ENCODE data around the gene ZDHHC12.

The ZDHHC12 gene

DNA sequence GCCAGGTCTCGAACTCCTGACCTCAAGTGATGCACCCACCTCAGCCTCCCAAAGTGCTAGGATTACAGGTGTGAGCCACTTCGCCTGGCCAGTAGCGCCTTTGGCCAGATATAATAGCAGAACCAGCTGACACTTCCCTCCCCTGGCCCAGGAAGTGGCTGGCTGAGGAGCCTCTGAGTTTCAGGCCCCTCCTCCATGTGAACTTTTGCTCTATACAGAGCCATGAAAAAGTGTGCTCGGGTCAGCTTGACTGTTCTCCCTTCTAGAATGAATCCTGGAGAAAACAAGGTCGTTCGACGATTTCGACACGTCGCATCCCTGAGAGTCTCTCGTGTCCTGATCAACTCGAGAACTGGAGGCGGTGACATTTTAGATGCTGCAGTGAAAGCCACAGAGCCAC, 8.6 kb upstream of the ZDHHC12 start:
- TF ChIP-seq, protein P1, sequence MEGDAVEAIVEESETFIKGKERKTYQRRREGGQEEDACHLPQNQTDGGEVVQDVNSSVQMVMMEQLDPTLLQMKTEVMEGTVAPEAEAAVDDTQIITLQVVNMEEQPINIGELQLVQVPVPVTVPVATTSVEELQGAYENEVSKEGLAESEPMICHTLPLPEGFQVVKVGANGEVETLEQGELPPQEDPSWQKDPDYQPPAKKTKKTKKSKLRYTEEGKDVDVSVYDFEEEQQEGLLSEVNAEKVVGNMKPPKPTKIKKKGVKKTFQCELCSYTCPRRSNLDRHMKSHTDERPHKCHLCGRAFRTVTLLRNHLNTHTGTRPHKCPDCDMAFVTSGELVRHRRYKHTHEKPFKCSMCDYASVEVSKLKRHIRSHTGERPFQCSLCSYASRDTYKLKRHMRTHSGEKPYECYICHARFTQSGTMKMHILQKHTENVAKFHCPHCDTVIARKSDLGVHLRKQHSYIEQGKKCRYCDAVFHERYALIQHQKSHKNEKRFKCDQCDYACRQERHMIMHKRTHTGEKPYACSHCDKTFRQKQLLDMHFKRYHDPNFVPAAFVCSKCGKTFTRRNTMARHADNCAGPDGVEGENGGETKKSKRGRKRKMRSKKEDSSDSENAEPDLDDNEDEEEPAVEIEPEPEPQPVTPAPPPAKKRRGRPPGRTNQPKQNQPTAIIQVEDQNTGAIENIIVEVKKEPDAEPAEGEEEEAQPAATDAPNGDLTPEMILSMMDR (IDR thresholded peaks at IDR 0.05): no peak
- Mint-ChIP-seq H3K27ac (peak overlapping the region; percentile 91), H3K9me3 (no peaks in the 10 kb centered on the region), H3K4me3 (peak overlapping the region; percentile 36), H3K27me3 (ENCODE audit: low read depth, poor library complexity) (no peaks in the 10 kb centered on the region), H3K36me3 (ENCODE audit: low read depth) (peaks cover 20% of the 10 kb centered on the region), H3K4me1 (peaks cover 38% of the 10 kb centered on the region)
- DNase-seq: no peak

DNA sequence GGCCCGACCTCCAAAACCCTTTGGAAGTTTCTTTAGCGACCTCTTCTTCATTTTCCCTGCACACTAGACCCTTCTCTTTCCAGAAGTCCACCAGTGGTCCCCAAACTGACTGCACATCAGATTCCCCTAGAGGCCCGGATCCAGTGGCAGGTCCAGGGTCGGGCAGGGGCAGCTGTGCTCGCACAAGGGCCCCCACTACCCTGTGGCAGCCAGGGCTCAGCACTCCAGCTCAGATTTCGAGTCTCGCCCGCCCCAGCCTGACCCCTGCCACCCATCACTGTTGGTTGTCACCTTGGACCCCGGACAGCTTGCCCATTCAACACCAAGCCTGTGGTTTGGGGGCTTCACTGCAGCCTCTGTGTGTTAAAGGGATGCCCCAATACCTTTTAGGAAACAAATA, 7.8 kb upstream of the ZDHHC12 start:
- no peak for DNase-seq
- TF ChIP-seq, protein P1 (IDR thresholded peaks at IDR 0.05): no peak
- Mint-ChIP-seq H3K9me3 (no peaks in the 10 kb centered on the region), H3K27me3 (ENCODE audit: low read depth, poor library complexity) (no peaks in the 10 kb centered on the region), H3K27ac (peak overlapping the region; percentile 88), H3K4me1 (peaks cover 38% of the 10 kb centered on the region), H3K36me3 (ENCODE audit: low read depth) (peaks cover 14% of the 10 kb centered on the region), H3K4me3 (no peak overlapping the region)

DNA sequence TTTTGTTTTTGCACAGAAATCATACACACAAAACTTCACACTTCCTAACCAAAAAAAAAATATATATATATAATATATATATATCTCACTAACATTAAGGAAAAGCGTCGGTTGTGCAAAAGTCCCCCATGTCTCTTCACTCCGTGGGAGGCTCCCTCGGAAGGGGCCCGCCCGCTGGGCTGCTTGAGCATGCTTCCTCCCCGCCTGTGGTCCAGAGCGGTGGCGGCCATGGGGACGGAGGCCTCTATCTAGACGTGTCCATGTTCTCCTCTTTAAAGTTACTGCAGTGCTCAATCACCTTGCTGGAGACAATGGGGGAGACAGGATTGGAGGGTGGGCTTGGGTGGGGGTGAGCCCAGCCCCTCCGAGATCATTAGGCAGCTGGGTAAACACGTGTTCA, 7.2 kb upstream of the ZDHHC12 start:
- H3K27me3 Mint-ChIP-seq (ENCODE audit: low read depth, poor library complexity): no peaks in the 10 kb centered on the region
- H3K4me3 Mint-ChIP-seq: no peak overlapping the region
- no peaks in the 10 kb centered on the region for H3K9me3 Mint-ChIP-seq
- TF ChIP-seq, protein P1 (IDR thresholded peaks at IDR 0.05): no peak
- DNase-seq: no peak
- peaks cover 38% of the 10 kb centered on the region for H3K4me1 Mint-ChIP-seq
- peaks cover 14% of the 10 kb centered on the region for H3K36me3 Mint-ChIP-seq (ENCODE audit: low read depth)
- H3K27ac Mint-ChIP-seq: no peak overlapping the region

DNA sequence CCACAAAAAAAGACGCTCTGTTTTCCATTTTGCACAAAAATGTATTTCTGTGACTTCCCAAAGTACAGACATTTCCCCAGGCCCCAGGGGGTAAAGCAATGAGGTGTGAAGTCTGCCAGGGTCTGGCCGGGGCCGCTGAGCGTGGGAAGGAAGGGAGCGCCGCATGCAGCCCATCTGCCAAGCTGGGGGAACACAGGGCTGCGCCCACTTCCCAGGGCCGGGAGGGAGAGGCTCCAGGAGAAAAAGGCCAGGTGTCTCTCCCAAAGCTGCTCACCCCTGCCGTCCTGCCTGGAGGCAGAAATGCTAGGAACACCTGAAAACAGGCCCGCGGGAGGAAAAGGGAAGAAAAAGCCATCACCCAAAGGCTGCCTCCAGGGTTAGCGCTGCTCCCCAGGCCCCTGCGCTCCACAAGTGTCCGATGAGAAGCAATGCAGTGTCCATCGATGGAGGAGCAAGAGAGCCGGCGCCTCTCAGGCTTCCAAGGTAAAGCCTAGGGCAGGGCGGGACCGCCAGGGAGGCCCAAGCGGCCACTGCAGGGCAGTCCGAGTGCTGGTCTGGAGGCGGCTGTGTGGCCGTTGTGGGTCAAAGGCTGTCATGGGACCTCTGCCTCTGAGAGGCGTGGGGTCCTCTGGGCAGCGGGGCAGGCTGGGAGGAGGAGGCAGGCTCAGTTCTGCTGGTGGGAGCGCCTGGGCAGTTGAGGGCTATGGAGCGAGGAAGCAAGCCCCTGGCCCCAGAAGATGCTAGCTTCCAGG, 6.0 kb upstream of the ZDHHC12 start:
- Mint-ChIP-seq H3K36me3 (ENCODE audit: low read depth) (peaks cover 9% of the 10 kb centered on the region), H3K27ac (peak overlapping the region; percentile 75), H3K27me3 (ENCODE audit: low read depth, poor library complexity) (peaks cover 2% of the 10 kb centered on the region), H3K4me1 (peaks cover 36% of the 10 kb centered on the region), H3K9me3 (no peaks in the 10 kb centered on the region), H3K4me3 (no peak overlapping the region)
- no peak for DNase-seq
- TF ChIP-seq, protein P1 (IDR thresholded peaks at IDR 0.05): no peak

DNA sequence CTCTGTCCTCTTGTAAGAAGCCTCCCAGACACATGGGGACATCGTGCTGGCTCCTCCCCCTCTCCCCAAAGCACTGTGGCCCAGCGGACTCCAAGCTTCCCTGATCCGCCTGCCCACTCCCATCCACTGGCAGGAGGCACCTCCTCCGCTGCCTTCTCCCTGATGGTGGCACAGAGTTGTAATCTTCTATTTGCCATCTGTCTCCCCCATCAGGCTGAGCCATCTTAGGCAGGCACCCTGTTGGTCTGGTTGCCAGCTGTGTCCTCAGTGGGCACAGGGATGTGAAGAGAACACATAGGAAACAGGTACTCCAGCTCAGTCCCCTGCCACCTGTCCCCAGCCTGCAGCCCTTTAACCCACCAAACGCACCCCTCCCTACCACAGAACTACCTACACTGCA, 5.4 kb upstream of the ZDHHC12 start:
- Mint-ChIP-seq H3K36me3 (ENCODE audit: low read depth) (peaks cover 9% of the 10 kb centered on the region), H3K9me3 (no peaks in the 10 kb centered on the region), H3K27ac (peak overlapping the region; percentile 75), H3K4me3 (no peak overlapping the region), H3K4me1 (peaks cover 42% of the 10 kb centered on the region), H3K27me3 (ENCODE audit: low read depth, poor library complexity) (peaks cover 3% of the 10 kb centered on the region)
- DNase-seq: no peak
- TF ChIP-seq, protein P1 (IDR thresholded peaks at IDR 0.05): no peak

DNA sequence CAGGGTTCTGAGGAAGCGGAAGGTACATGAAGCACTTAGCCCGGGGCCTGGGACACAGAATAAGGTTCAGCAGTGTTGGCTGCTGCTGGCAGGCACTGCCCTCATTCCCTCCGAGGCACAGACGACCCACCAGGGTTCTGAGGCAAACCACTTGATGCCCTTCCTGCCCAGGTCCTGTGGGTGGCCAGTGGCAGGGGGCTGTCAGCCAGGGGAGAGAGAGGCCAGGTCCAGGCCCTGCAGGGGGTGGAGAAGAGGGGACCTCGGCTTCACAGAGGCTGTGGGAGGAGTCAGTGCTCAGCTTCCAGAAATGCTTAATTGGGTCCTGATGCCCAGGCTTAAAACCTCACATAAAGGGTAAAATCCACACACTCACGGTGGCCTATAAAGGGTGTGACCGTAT, 4.4 kb upstream of the ZDHHC12 start:
- no peak overlapping the region for H3K27ac Mint-ChIP-seq
- TF ChIP-seq, protein P1 (IDR thresholded peaks at IDR 0.05): no peak
- H3K4me3 Mint-ChIP-seq: no peak overlapping the region
- H3K9me3 Mint-ChIP-seq: no peaks in the 10 kb centered on the region
- H3K4me1 Mint-ChIP-seq: peaks cover 44% of the 10 kb centered on the region
- no peak for DNase-seq
- peaks cover 6% of the 10 kb centered on the region for H3K36me3 Mint-ChIP-seq (ENCODE audit: low read depth)
- peaks cover 7% of the 10 kb centered on the region for H3K27me3 Mint-ChIP-seq (ENCODE audit: low read depth, poor library complexity)
